CD4-positive, alpha-beta T cell treated with Interleukin-15 for 4 hours (primary cell): ENCODE measurements around the gene GLIS1.

Experiments used
- DNase-seq: peaks from one replicate; pipeline ENCODE4 v3.0.0-alpha.2; 2020; ENCODE audit warnings: low spot score

GLIS1 gene

DNA sequence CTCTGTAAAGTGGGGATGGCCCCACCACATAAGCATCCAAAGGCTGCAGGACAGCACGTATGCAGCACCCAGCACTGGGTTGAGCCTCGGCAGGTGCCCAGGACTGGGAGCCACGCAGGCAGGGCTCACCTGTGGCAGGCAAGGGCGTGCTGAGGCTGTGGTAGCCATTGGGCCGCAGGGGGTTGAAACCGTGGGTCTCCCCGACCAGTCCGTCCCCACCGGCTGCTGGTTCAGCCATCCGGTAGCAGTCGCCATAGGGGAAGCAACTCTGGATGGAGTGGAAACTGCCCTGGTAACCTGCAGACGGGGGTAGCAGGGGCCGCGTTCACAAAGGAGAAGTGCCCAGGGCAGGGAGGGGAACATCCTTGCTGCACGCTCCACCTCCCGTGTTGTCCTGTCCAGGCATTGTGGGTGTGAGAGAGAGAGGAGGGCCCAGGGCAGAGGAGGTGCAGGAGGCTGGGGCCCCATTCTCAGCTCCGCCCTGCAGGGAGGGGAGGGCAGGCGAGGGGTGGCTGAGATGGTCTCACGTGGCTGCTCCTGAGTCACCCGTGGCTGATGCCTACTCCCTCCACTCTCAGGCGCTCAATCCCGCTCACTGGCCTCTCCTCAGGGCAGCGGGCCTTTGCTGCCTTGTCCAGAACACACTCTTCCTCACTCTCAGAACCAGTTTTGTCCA lies 229.8 kb downstream of the GLIS1 start:
- no peak for DNase-seq

DNA sequence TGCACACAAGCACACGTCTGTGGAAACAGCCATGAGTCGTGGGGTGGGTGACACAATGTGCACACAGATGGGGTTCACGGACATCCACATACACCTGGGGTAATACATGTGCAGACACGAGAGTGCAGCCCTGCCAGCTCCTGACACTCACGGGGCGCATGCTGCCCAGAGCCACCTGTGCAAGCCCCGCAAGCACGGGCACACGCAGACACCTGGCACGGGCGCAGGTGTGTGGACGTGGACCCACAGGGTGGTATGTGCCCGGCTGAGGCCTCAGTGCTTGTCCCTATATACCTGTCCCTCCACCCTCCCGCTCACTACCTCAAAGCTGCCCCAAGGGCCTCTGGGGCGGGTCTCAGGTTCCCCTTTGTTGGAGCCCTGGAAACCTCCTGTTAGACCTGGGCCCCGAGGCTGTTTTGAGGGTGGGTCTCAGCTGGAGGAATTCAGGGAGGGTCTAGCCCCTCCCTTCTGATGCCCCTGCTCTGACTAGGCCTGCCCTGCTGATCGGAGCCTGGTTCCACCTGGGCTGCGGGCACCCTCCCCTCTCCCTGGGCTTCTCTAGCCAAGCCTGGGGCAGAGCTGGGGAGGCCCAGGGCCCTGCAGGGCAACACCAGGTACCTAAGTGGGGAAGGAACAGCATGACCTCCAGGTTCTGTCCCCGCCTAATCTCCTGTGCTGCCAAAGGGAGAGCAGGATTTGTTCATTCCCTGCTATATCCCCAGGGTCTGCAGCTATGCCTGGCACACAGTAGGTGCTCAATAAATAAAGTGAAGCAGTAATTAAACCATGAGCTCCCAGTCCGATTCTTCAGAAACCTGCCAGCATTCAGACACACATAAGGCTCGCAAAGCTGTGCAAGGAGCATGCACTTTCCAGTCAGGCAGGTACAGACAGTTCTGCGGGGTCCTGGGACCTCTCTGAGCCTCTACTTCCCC lies 230.6 kb downstream of the GLIS1 start:
- no peak for DNase-seq

DNA sequence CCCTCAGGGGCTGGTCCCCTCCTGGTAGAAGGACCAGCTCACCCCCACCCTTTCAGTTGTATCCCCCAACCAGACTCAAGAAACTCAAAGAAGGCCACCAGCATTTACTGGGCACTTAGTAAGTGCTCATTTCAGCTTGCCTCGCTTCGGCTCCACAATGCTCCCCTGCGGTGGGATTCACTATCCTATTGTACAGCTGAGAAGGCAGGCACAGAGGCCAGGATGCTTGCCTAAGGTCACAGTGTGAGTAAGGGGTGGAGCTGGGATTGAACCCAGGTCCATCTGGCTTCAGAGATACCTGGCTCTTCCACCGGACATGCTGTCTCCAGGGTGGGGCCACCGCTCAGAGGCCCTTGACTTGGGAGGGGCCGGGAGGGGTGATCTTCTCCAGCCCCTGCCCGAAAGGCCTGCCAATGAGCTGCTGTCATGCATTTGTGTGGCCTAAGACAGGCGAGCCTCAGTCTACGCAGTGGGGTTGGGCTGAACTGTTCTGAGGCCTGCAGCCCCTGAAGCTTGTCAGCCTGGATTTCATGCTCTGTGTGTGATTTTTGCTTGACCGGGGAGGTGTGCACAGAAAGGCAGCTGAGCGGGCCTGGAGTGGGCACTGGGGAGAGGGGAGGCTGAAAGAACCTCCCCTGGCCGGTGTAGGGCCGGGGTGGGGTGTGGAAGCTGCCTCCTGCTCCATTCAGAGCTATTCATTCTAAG lies 231.7 kb downstream of the GLIS1 start:
- DNase-seq: no peak

DNA sequence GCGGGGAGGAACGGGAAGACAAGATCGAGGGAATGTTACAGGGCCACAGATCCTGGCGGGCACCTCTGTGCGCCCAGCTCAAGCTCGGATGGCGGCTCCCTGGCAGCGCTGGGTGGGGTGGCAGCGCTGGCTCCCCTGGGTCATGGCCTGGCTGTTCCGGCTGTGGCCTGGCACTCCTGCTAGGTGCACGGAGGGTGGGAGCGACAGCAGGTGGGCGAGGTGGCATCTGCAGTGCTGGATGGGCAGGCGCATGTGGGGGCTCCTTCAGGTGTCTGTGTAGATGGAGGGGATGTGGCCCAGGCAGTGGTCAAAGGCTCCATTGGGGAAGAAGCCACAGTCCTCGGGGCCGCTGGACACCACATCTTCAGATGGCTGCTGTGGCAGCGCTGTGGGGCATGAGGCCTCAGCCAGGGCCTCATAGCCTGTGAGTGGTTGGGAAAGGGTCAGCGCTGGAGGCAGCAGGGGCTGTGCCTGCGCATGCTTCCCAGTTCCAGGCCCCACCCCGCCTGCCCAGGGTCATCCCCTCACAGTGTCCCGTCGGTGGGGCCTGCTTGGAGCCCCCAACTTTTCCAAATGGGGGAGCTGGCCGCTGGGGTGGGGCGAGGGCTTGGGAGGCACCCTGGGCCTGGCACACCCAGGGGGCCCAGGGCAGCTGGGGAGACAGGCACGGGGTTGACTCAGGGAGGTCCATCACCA lies 232.5 kb downstream of the GLIS1 start:
- no peak for DNase-seq

DNA sequence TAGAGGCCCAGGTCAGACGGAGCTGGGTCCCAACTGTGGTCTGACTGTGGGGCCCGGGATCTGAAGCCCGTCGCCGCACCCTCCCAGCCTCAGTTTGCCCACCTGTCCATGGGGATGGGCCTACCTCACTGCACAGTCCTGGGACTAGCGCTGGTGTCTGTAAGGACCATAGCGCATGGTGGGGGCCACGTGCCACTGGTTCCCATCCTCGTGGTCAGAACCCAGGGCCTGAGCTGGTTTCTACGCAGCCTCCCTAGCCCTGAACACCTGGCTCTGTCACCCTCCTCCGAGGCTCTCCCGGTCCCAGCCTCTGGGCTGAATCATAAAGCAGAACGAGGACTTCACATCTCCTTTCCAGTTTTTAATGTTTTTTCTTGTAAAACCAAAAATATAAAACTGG lies 233.1 kb downstream of the GLIS1 start:
- DNase-seq: no peak

DNA sequence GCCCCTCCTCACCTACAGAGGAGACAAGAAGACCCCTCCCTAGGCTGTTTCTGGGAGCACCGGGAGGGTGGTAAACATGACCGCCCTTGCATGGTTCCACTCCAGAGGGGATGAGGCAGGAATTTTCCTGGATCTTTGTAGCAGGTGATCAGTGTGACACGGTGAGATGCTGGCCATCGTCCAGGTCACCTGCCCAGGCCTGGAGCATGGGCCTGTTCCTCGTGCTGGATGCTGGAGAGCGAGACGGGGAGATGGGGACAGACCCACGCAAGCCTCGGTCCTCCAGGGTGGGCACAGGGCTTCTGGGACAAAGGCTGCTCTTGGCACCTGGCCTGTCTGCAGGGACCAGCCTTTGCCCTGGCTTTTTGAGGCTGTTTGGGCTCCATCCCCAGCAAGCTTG lies 233.6 kb downstream of the GLIS1 start:
- no peak for DNase-seq

DNA sequence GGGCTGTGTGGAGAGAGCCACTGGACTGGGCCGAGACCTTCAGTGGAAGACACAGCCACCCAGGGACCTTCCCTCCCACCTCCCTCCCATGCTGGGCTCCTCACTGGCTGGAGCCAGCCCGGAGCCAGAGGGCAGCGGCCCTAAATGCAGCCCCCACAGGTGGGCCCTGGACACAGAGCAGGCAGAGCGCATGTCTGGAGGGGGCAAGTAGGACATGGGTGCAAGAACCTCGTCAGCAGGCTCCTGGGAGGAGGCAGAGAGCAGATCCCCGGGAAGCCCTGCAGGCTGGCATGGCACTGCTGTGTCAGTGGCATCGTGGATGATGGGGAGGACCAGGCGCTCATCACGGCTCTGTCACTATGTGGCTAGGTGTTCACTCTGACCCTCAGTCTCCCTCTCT lies 234.1 kb downstream of the GLIS1 start:
- no peak for DNase-seq

DNA sequence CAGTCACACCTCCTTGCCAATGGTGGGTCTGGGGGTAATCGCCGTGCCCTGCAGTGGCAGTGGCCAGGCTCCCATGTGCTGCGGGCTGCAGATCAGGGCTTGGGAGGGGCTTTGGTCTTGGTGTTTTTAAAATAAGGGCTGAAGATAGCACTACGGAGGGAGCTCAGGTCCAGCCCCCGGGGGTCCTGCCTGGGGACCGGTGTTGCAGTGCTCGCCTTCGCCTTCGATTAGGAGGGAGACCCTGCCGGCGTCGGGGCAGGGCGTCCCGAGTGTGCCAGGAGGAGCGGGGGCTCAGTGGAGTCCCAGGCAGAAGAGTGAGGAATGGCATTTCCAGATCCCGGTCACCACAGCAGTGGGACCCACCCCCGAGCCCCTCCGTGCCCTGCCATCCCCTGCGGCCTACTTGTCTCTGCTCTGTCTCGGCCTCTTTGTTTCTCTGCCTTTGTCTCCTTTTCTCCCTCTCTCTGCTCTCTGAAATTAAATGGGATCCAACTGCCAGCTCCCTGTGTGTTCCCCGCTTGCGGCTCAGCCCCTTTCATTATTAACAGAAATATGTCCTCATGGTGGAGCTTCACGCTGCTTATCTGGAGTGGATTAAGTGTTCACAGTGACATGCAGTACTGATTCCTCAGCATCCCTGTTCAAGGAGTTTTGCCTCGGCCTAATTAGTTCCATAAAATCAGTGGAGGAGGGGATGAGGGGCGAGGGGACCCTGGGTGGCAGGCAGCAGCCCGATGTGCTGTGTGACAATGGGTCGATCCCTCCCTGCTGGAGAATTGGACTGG lies 235.3 kb downstream of the GLIS1 start:
- no peak for DNase-seq

DNA sequence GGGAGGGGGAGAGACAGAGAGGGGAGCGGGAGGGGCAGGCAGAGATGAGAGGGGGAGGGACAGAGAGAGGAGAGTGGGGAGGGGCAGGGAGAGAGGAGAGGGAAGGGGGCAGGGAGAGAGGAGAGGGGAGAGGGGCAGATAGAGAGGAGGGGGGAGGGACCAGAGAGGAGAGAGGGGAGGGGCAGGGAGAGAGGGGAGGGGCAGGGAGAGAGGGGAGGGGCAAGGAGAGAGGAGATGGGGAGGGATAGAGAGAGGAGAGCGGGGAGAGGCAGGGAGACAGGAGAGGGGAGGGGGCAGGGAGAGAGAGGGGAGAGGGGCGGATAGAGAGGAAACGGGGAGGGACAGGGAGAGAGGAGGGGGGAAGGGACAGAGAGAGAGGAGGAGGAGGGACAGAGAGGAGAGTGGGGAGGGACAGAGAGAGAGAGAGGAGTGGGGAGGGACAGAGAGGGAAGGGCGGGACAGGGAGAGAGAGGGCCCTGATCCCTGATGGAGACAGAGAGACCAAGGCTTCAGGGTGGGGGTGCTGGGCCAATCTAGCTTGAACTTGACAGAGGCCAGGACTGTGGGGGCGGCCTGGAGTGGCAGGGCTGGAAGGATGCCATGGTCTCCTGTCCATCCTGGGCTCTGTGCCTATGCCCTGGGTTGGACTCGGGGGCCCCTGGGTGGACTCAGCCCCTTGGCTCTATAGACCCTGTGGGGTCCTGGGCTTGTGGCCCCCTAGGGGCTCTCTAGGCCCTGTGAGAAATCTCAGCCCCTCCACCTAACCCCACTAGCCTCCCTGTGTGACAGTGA lies 236.1 kb downstream of the GLIS1 start:
- DNase-seq: no peak

DNA sequence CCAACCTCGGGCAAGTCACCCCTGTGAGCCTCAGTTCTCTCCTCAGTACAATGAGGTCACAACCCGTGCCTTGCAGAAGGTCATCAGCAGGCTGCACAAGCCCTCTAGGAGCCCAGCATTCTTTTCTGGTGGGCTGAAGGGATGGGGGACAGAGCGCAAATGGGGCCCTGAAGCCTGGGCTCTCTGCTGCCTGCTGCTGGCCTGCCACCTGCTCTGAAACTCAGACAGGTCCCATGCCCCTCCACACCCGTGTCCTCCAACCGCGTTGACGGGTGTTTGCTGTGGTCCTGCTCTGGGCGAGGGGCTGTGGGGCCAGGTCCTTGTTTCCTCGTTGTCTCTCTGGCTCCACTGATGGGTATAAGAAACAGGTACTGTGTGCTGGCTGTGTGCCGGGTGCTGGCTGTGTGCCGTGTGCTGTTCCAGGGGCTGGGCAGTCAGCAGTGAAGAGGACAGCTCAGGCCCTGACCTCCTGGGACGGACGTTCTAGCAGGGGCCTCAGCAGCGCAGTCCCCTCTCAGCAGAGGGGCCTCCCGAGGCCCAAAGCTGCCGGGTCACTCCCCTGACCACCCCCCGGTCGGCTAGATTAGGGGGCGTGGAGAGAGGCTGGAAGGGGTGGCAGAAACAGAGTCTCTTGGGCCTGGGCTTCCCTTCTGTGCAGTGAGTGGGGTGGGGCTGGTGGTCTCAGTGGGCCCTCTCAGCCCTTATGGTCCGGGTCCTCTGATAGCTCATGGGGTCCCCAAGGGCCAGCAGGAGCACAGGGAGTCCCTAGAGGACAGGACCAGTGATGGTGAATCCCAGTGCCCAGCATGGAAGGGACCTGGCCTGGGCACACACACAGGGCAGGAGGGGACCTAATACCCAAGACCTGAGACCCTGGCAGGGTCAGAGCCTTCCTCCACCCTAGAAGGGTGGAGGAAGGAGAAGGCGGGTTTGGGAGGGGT lies 237.6 kb downstream of the GLIS1 start:
- DNase-seq: no peak

DNA sequence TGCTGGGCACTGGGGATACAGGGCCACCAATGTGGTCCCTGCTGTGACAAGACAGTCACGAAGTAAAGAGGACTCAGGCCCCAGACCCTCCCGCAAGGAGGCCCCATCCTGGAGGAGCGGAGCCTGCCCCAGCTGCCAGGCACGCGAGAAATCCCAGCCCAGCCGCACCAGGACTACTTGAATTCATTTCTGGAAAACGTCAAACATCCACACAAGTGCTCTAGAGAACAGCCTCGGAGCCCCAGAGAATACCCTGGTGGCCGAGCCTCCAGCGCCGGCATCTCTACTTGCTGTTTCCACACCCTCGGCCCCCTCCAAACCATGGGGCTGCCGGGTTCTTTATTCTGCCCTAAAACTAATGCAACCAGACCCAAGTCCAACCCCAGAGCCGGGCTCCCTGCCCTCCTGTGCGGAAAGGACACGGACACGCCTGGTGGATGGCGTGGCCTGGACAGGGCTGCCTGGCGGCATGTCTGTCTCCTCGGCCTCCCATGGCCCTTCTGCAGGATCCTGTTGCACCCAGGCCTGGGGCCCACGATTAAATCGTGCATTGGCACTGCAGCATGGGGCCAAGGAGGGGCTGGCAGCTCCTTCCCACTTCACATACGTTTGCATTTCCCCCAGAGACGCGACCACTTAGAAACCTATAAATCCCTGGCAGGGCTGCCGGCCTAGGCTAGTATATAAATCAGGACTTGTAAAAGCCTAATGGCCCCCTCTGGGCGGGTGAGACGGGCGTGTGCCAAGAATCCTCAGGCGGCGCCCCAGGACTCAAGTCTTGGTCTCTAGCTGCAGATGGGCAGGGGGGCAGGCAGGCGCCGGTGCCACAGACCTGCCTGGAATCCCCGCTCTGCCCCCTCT lies 238.5 kb downstream of the GLIS1 start:
- no peak for DNase-seq

DNA sequence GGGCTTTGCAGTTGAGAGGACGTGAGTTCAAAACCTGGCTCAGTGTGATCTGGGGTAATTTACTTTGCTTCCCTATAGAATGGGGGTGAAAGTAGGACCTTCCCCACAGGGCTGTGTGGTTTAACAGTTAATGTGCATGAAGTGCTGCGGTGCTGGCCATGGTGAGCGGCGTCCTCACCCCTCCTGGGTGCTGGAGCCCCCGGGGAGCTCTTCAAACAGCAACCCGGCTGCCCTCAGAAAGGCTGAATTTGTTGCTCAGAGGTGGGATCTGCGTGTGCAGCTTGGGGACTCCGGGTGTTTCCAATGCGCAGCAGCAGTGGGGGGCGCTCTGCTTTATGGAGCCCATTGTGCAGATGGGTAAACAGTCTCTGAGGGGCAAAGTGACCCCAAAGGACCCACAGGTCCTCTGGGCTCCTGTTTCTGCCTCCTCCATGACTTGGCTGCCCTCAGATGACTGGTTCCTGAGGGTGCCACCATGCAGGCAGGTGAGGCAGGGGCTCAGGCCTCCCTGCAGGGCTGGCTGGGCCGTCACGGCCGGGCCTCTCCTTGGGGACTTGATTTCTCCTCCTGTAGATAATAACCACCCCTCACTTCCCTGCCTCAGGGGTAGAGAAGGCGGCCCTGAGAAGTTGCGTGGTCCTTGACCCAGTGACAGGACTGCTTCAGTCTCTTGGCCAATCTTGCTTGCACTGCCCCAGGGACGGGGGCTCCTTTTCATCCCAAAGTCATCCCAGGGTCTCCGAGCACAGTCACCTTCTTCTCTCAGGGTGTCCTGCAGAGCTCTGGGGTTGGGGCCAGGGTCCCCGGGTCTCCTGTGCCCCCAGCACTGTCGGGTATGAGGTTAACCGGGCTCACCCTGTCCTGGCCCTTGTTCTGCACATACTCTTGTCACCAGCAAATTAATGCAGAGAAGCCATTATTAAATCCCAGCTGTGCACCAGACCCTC lies 239.4 kb downstream of the GLIS1 start:
- DNase-seq: no peak

DNA sequence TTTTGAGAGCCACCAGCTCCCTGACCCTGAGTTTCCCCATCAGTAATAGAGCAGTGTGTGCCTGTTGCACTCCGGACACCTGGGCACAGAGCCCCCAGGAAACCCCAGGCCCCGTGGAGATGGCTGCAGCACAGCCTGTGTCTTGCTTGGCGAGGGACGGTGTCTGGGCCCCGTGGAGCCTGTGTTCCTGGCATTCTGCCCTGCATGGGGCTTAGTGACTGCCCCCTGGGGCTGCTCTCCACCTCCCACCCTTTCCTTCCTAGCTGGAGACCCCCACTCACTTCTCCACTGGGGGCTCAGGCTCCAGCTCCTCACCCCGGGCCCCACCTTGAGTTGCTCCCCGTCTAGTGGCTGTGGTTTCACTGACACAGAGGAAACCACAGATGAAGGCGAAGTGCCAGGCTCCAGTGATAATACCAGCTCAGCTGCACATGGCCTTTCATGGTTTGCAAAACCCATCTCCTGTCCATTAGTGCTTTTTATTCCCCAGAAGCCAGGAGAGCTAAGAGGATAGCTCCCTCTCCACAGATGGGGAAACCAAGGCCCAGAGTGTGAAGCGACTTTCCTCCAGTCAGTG lies 240.3 kb downstream of the GLIS1 start:
- DNase-seq: no peak

DNA sequence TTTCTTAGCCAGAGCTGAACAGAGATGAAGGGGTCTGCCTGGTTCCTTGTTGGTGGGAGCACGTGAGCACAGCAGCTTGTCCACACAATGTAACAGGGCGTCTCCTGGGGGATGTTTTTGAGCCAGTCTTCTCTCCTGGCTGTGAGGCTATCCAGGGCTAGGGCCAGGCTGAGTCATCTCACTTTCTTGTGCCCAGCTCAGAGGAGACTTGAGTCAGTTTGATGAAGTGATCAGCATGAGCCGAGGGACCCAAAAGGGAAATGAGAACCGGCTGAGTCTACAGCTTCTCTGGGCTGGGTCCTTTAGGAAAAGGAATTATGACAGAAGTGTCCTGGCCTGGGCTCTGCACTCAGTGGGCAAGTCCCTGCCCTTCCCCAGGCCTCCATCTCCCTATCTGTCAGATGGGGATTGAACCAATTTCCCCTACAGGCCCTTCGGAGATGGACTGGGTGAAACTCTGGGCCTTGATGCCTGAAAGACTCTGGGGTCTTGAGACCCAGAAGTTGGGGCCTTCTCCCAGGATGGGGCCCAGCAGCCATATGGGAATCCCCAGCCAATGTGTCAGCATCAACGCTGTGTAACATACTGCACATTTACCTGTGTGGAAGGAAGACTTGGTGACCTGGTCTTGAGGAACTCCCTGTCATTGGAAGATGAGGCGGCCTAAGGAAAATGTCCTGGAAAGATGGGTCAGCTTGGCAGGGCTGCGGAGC lies 243.2 kb downstream of the GLIS1 start:
- no peak for DNase-seq

DNA sequence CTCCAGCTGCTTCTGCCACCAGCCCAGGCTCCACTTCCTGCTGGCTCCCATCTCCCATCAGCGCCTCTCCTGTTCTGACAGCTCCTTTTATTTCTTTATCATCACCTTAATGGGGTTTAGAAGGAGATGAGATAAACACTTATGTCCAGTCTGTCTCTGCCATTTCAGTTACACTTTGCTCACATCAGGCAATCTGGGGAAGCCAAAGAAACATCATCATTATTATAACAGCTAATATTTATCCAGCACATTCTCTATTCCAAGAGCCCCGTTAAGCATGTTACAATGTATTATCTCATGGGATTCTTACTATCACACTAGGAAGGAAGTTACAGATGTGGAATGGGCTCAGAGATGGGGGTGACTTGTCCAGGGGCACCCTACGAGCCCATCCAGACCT lies 248.6 kb downstream of the GLIS1 start:
- no peak for DNase-seq

DNA sequence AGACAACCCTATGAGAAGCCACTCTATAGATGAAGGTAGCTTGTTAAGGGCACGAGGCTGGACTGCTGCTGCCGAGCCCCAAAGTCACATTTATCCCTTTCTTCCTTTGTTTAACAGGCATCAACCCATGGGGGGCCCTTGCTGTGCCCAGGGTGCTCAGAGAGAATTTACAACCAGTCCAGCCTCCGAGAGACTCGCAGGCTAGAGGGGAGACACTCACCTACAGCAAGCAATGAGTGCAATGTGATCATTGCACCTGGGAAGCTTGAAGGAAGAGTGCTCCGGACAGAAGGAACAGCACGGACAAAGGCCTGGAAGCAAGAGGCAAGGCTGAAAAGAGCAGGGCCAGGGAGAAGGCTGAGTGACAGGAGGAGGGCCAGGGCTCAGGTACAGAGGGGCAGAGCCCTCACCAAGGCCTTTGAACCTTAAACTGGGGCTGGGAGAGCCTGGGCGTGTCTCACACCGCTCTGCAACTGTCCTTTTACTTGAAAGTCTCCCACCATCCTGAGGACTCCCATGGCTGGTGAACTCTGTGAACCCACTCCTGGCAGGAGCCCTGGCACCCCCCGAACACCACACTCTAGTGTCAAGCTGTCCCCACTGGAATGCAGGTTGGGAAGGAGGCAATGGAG lies 252.5 kb downstream of the GLIS1 start:
- DNase-seq: no peak
